T-cell (primary cell): ENCODE results near the gene TBX15. TPM values are rescaled to one million over a fixed set of nuclear protein-coding genes. Genes with fewer than 3 reads are reported as not detected.

Source experiments
- ATAC-seq, 4 experiments: fragments of 200-7000 bp in 3 of 4; fragments of 150-1000 bp in 1 of 4; cut with Tn5 transposase; replicated peaks in 1 of 4; 1 replicate in 3 of 4; 2 replicates in 1 of 4; pipeline ENCODE4 v1.10.0; 2021; ENCODE audit warnings: moderate library complexity in 3 of 4, mild to moderate bottlenecking in 2 of 4, moderate number of reproducible peaks in 1 of 4
- CTCF ChIA-PET, 2 donors: fragments of 300-600 bp; sonication (Branson Sonifier 250); formaldehyde crosslinking; loops; one replicate each; lab custom pipeline; 2022; ENCODE audit warnings: antibody characterized with exemption in 2 of 2; lab: Charles Lee
- POLR2A ChIA-PET, 2 donors: fragments of 300-600 bp; sonication (Branson Sonifier 250); formaldehyde crosslinking; loops; one replicate each; lab custom pipeline; 2022; ENCODE audit warnings: antibody characterized with exemption in 2 of 2; lab: Charles Lee
- DNase-seq, 35 experiments: peaks; one replicate each; pipeline versions ENCODE4 v3.0.0 to v3.0.0-alpha.2; 2013 to 2023
- H3K27ac ChIP-seq: one replicate; pipeline ENCODE4 v1.5.1; 2013; ENCODE audit warnings: low read length
- H3K27me3 ChIP-seq, 2 experiments: replicated peaks in 1 of 2; 1 replicate in 1 of 2; 2 replicates in 1 of 2; pipeline versions ENCODE4 v1.6.1 to v1.7.0; 2013; ENCODE audit warnings: low read length in 1 of 2, mixed read lengths in 1 of 2; ENCODE audit not compliant: control insufficient read depth in 2 of 2, insufficient read depth in 2 of 2; ENCODE audit errors: extremely low read depth in 1 of 2
- H3K36me3 ChIP-seq, 2 donors: 1 replicate in 1 of 2; 2 replicates in 1 of 2; pipeline versions ENCODE4 v1.6.1 to v1.7.0; 2013; ENCODE audit warnings: low read length in 1 of 2; ENCODE audit not compliant: control insufficient read depth in 2 of 2, insufficient read depth in 1 of 2; ENCODE audit errors: extremely low read depth in 1 of 2
- H3K4me1 ChIP-seq, 2 experiments: 1 replicate in 1 of 2; 2 replicates in 1 of 2; pipeline versions ENCODE4 v1.6.1 to v1.7.0; 2013; ENCODE audit warnings: low read length in 2 of 2, mixed read lengths in 1 of 2; ENCODE audit not compliant: insufficient read depth in 2 of 2, control insufficient read depth in 1 of 2; ENCODE audit errors: extremely low read depth in 1 of 2
- H3K4me3 ChIP-seq, 2 donors: 1 replicate in 1 of 2; 2 replicates in 1 of 2; pipeline versions ENCODE4 v1.5.1 to v1.7.0; 2013; ENCODE audit warnings: mild to moderate bottlenecking in 2 of 2, low read length in 1 of 2, moderate library complexity in 1 of 2; ENCODE audit not compliant: control insufficient read depth in 1 of 2; ENCODE audit errors: extremely low read depth in 1 of 2
- H3K9me3 ChIP-seq: 2 replicates; pipeline ENCODE4 v1.7.0; 2013
- H3K27ac Mint-ChIP-seq, 2 donors: one replicate each; pipeline ENCODE4 v1.8.0; 2020 to 2021; ENCODE audit warnings: mild to moderate bottlenecking in 2 of 2, mixed read lengths in 2 of 2
- H3K27me3 Mint-ChIP-seq, 2 donors: one replicate each; pipeline ENCODE4 v1.8.0; 2021 to 2022; ENCODE audit warnings: mixed read lengths in 2 of 2
- H3K36me3 Mint-ChIP-seq: one replicate; pipeline ENCODE4 v1.8.0; 2021; ENCODE audit warnings: mixed read lengths
- H3K4me1 Mint-ChIP-seq, 3 donors: one replicate each; pipeline ENCODE4 v1.8.0; 2020 to 2022; ENCODE audit warnings: mixed read lengths in 3 of 3, mild to moderate bottlenecking in 1 of 3
- H3K4me3 Mint-ChIP-seq, 3 donors: one replicate each; pipeline ENCODE4 v1.8.0; 2020 to 2022; ENCODE audit warnings: mild to moderate bottlenecking in 3 of 3, mixed read lengths in 3 of 3, moderate library complexity in 3 of 3
- H3K9me3 Mint-ChIP-seq, 3 donors: one replicate each; pipeline ENCODE4 v1.8.0; 2020 to 2022; ENCODE audit warnings: mixed read lengths in 3 of 3
- total RNA-seq, 35 experiments: library from RNA in 6 of 35; stranded (reverse) in 6 of 35; fragments of 120-200 nt in 1 of 35; gene quantifications; one replicate each; pipeline versions ENCODE4 v1.2.1 to v1.2.4 and lab custom pipeline; 2013 to 2026

The TBX15 gene
- total RNA-seq, 5 donors from 2014 or later (not counting 1 experiment from before 2014, with no cell fraction given) = 0.12 TPM; not detected in 4

- H3K27ac ChIP-seq = no peak overlapping the region
- no peaks in the 10 kb centered on the region for H3K9me3 ChIP-seq
- Mint-ChIP-seq H3K4me1 (no peaks in the 10 kb centered on the region), H3K27ac (no peak overlapping the region), H3K4me3 (no peak overlapping the region), H3K36me3 (no peaks in the 10 kb centered on the region), H3K27me3 (no peaks in the 10 kb centered on the region), H3K9me3 (peaks cover 8 to 9% (median 9%) of the 10 kb centered on the region in 3 donors)
- ChIA-PET POLR2A (interaction anchor here in 1 of 2 donors (0.6 kb wide), 1 partner anchor 712 kb away, joined by 9 read pairs; no protein-coding TSS in a partner anchor), CTCF (no interaction called here)
- no peaks in the 10 kb centered on the region for H3K4me1 ChIP-seq
- ATAC-seq (no peak), DNase-seq (no peak)
- no peaks in the 10 kb centered on the region for H3K36me3 ChIP-seq
- no peaks in the 10 kb centered on the region for H3K27me3 ChIP-seq
- no peak overlapping the region for H3K4me3 ChIP-seq
Measured at GRCh38 chr1:118841521-118841920, 146.6 kb downstream of the TBX15 start.

Other genes with a start within 250 kb of the TBX15 start
- 10 to 100 TPM in 2 of 5 donors, 1 to 10 TPM in 3; 6.6 to 32.4 (median 8.5) TPM for gene WARS2, start 152.3 kb upstream of the TBX15 start, total RNA-seq